H1 (cell line): Measurements from ENCODE around the gene ETFDH. TPM values are rescaled to one million over a fixed set of nuclear protein-coding genes. Genes with fewer than 3 reads are reported as not detected.

Source experiments
- ATF2 ChIP-seq: IDR thresholded peaks from 2 replicates; pipeline ENCODE4 v1.6.1; 2012; ENCODE audit warnings: low read length, inconsistent platforms
- CHD2 ChIP-seq: IDR thresholded peaks from 2 replicates; pipeline ENCODE4 v1.6.1; 2012; ENCODE audit warnings: low read length, improper control_type of control experiment
- POU5F1 ChIP-seq: IDR thresholded peaks from 2 replicates; pipeline ENCODE4 v1.6.1; 2011; ENCODE audit warnings: low read depth, mild to moderate bottlenecking, low read length, moderate library complexity
- SUZ12 ChIP-seq: fragments of 200-600 bp; sonication (generic); IDR thresholded peaks from 2 replicates; pipeline ENCODE4 v1.6.1; 2012; ENCODE audit warnings: mild to moderate bottlenecking, inconsistent platforms, low read length, moderate library complexity, mixed read lengths
- polyA plus RNA-seq, 7 experiments: library from polyadenylated mRNA; depleted of rRNA in 3 of 7; stranded (reverse) in 5 of 7; unstranded in 2 of 7; fragments of >200 nt in 5 of 7; fragments of 200-250 nt in 2 of 7; gene quantifications; 1 replicate in 5 of 7; 2 replicates in 1 of 7; 4 replicates in 1 of 7; pipeline versions ENCODE4 v1.2.1 to v1.2.3, GENCODE V29; 2011 to 2013; ENCODE audit warnings: missing spikeins in 2 of 7, mixed read lengths in 2 of 7
- total RNA-seq: library from RNA; stranded (reverse); fragmentation: NEBNext Ultra II Directional; extraction: Animal tissue kit (Norgen Biotek cat#: 25700); gene quantifications from 2 replicates; pipeline ENCODE4 v1.2.1, GENCODE V29; 2021

ETFDH gene
- total and polyA plus RNA-seq, 2 of the 8 experiments (the other 6 are each of a cell fraction or from before 2014, with no cell fraction given): 11.3 to 15.7 TPM

GRCh38 chr4:158625544-158625943 lies 46.6 kb upstream of the ETFDH start (continued):
- TF ChIP-seq CHD2 (no peak), SUZ12 (no peak), POU5F1 (no peak), ATF2 (no peak)
